RWPE1 (cell line): ENCODE results near the gene TMEM191C.
"Not testable (repeated sequence)": the region's sequence is repeated elsewhere in the genome, so short reads cannot be mapped to it uniquely, and the experiment has no call there.

Experiments
- CTCF ChIA-PET: fragments of 350-600 bp; sonication (Branson Sonifier 250); formaldehyde crosslinking; extraction: SDS; loops from one replicate; lab custom pipeline; 2021; lab: Yijun Ruan, JAX
- POLR2A ChIA-PET: fragments of 400-600 bp; formaldehyde crosslinking; extraction: SDS; loops from one replicate; lab custom pipeline; 2020; ENCODE audit warnings: antibody characterized with exemption; ENCODE audit not compliant: low non-redundant PET; lab: Yijun Ruan, JAX
- DNase-seq: peaks from one replicate; pipeline ENCODE4 v3.0.0; 2012; ENCODE audit warnings: low spot score
- H3K27ac ChIP-seq: fragments of 450-650 bp; 2 replicates; pipeline ENCODE4 v1.5.1; 2017
- TF ChIP-seq, protein P1 (sequence below): fragments of 450-650 bp; conservative IDR thresholded peaks from 2 replicates; pipeline ENCODE4 v1.5.1; 2017; ENCODE audit warnings: low read depth, mild to moderate bottlenecking

TMEM191C gene

GRCh38 chr22:21450858-21451353, 16.3 kb upstream of the TMEM191C start:
- no peak overlapping the region for H3K27ac ChIP-seq
- CTCF ChIA-PET = no interaction called here
- no peak for DNase-seq
- POLR2A ChIA-PET = no interaction called here
- TF ChIP-seq, protein P1, sequence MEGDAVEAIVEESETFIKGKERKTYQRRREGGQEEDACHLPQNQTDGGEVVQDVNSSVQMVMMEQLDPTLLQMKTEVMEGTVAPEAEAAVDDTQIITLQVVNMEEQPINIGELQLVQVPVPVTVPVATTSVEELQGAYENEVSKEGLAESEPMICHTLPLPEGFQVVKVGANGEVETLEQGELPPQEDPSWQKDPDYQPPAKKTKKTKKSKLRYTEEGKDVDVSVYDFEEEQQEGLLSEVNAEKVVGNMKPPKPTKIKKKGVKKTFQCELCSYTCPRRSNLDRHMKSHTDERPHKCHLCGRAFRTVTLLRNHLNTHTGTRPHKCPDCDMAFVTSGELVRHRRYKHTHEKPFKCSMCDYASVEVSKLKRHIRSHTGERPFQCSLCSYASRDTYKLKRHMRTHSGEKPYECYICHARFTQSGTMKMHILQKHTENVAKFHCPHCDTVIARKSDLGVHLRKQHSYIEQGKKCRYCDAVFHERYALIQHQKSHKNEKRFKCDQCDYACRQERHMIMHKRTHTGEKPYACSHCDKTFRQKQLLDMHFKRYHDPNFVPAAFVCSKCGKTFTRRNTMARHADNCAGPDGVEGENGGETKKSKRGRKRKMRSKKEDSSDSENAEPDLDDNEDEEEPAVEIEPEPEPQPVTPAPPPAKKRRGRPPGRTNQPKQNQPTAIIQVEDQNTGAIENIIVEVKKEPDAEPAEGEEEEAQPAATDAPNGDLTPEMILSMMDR = no peak

DNA sequence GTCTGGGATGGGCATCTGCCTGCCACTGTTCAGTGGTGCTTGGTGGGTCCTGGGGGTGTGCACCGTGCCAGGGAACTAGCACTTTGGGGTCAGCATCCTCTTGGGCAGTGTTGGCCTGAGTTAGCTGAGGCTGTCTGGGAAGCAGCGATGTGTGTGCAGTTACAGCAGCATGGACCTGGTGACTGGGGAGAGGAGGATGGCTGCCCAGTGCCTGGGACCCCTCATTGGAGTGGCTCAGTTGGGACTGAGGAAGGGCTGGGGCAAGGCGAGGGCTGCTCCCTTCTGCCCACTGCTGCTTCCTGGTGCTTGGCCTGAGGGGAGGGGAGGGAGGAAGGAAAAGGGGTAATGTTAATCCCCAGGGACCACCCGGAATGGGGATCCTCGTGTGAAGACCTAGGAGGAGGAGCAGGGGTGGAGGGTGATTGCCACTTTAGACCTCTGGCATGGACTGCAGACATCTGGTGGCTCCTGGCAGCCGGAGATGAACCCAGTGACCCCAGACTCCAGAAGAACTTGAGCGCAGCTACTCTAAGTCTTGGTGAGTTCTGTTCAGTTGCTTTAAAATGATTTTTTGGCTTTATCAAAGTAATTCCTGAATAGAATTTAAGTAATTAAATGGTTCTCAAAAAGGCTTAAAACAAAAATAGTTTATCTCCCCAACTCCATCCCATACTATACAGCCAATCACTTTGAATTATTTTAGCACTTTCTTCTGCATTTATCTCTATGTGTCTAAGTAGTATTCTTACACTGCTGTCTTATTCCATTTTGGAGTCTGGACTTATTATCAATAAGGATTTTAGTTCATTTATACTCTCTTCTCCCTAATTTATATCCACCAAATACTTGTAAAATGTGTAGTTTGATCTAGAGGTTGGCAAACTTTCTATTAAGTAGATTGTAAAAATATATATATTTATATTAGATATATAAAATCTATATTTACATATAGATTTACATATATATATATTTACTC, 15.4 kb upstream of the TMEM191C start:
- TF ChIP-seq, protein P1 = no peak
- ChIA-PET POLR2A (no interaction called here), CTCF (no interaction called here)
- no peak for DNase-seq
- H3K27ac ChIP-seq = no peak overlapping the region

DNA sequence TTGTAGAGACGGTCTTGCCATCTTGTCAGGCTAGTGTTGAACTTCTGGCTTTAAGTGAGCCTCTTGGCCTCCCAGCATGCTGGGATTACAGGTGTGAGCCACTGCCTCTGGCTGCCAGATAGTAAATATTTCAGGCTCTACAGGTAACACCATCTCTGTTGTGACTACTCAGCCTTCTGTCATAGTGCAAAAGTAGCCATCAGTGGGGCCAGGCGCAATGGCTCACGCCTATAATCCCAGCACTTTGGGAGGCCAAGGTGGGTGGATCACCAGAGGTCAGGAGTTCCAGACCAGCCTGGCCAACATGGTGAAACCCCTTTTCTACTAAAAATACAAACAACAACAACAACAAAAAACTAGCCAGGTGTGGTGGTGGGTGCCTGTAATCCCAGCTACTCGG, 14.5 kb upstream of the TMEM191C start:
- POLR2A ChIA-PET, CTCF ChIA-PET: not testable (repeated sequence)

DNA sequence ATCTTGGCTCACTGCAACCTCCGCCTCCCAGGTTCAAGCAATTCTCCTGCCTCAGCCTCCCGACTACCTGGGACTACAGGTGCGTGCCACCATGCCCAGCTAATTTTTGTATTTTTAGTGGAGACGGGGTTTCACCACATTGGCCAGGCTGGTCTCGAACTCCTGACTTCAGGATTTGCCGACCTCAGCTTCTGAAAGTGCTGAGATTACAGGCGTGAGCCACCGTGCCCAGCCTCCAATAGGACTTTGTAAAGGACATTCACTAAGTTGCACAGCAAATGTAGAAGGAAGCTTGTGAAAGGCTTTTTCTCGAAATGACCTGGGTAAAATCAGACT, 12.2 kb upstream of the TMEM191C start:
- DNase-seq, CTCF ChIA-PET, POLR2A ChIA-PET, H3K27ac ChIP-seq: not testable (repeated sequence)

More for the DNA sequence above, 14.5 kb upstream of the TMEM191C start:
- DNase-seq, H3K27ac ChIP-seq: not testable (repeated sequence)

DNA sequence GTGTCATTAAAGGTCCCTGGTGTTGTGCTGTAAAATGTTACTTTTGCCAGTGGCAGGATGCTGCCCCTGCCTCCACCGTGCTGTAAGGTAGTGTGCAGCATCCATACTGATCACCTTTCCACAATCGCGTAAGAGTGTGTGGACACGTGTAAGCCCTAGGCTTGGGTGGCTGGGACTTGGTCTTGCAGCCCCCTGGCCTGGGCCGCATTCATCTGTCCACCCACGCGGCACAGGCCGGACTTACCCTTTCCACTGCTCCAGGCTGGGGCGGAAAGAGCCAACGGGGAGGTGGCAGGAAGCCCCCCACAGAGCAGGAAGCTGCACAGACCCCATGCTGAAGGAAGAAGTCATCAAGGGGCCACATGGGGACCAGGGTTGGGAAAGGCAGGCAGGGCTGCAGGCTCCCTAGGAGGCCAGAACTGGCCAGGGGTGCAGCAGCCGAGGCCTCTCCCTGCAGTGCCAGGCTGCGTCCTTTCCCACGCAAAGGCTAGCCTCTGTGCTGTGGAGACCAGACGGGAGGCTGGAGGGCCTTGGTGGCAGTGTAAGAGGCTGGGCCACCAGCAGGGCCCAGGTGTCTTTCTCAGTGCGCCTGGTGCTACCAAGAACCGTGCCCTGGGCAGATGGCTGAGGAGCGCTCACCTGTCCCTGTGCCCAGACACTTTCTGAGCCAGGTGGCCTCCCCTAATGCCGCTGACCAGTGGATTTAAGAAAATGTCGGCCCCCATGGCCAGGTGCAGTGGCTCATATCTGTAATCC, 11.7 kb upstream of the TMEM191C start:
- H3K27ac ChIP-seq = no peak overlapping the region
- ChIA-PET CTCF (no interaction called here), POLR2A (no interaction called here)
- DNase-seq = no peak
- TF ChIP-seq, protein P1 = no peak

- POLR2A ChIA-PET = no interaction called here
- DNase-seq = no peak
- CTCF ChIA-PET = no interaction called here
- TF ChIP-seq, protein P1 = no peak
- peak overlapping the region; percentile 48; the same call in 1 of the 2 replicates for H3K27ac ChIP-seq
Measured at GRCh38 chr22:21457023-21457787, 10.0 kb upstream of the TMEM191C start.

DNA sequence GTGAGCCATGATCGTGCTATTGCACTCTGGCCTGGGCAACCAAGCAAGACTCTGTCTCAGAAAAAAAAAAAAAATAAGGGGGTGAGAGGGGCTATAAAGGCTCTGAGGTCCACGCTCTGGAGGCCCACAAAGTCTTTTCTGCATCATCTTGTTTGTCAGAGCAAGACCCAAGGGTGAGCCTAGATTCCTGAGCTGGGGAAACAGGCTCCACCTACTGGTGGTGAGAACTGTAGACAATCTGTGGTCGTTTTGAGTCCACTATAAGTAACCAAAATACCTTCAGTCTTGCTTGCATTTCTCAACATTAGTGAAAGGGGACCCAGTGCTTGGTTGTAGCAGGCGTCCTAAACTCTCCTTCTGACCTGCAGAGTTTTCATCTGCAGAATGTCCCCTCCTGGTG, 4.5 kb upstream of the TMEM191C start:
- POLR2A ChIA-PET, CTCF ChIA-PET: not testable (repeated sequence)

GRCh38 chr22:21468194-21469096, 1.3 kb downstream of the TMEM191C start:
- H3K27ac ChIP-seq = peak overlapping the region; percentile 69
- CTCF ChIA-PET, DNase-seq, POLR2A ChIA-PET: not testable (repeated sequence)

More for the DNA sequence above, 4.5 kb upstream of the TMEM191C start:
- H3K27ac ChIP-seq, DNase-seq: not testable (repeated sequence)

GRCh38 chr22:21469097-21469994, 2.2 kb downstream of the TMEM191C start:
- POLR2A ChIA-PET, CTCF ChIA-PET, H3K27ac ChIP-seq, DNase-seq: not testable (repeated sequence)

DNA sequence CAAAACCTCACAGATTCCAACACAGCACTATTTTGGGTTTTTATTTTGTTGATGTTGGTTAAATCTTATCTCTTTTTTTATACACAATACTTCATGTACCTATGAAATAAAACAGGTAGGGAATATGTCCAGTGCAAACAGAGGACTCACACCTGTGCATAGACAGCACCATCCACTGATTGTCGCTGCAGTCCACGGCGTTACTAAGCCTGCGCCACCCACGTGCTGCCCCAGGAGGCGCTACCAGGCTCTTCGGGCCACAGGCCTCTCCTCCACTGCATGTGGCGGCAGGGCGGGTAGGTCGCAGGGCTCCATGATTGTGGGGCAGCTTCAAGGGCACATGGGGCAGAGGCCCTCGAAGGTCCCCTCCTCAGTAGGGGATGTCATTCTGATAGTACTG, 5.8 kb downstream of the TMEM191C start:
- CTCF ChIA-PET, POLR2A ChIA-PET, DNase-seq, H3K27ac ChIP-seq: not testable (repeated sequence)
